ENCODE results near the gene HEXB.
A peak's percentile ranks its signal among the peaks of the same experiment; 100 is the strongest.

HEXB gene

GRCh38 chr5:74648835-74649293 is 36.2 kb upstream of the HEXB start:
- Histone ChIP-seq H3K36me3 (ENCODE audit: control insufficient read depth in 2 of 2, insufficient read depth in 1 of 2, low read length in 2 of 2) (no peaks in the 10 kb centered on the region), H3K27ac (ENCODE audit: extremely low read depth, low read depth, low read length) (no peak overlapping the region), H3K4me1 (ENCODE audit: control insufficient read depth, insufficient read depth, low read length) (peaks cover 13% of the 10 kb centered on the region), H3K4me3 (ENCODE audit: low read depth, low read length) (no peak overlapping the region), H3K9me3 (ENCODE audit: control insufficient read depth, insufficient read depth, low read depth, low read length) (no peaks in the 10 kb centered on the region)
- CTCF ChIA-PET = interaction anchor here (0.7 to 3.4 kb wide), 21 partner anchors 14 to 1061 kb away, joined by 3 to 30 read pairs (median 3); no protein-coding TSS in a partner anchor
- POLR2A ChIA-PET = interaction anchor here (1.1 kb wide), 1 partner anchor 8 kb away, joined by 6 read pairs; the partner anchor contains the start of gene ENC1
- TF ChIP-seq ZNF341 (tag by site-specific recombination; IDR thresholded peaks at IDR 0.05; ENCODE audit: low read depth) (no peak), ZNF404 (tag by site-specific recombination; IDR thresholded peaks at IDR 0.05) (no peak), ZNF2 (tag by site-specific recombination; IDR thresholded peaks at IDR 0.05) (peak; percentile 69), ZNF19 (tag by site-specific recombination; IDR thresholded peaks at IDR 0.05; ENCODE audit: low read depth) (no peak), ZSCAN23 (tag by site-specific recombination; IDR thresholded peaks at IDR 0.05) (no peak), ZNF280C (tag by site-specific recombination; IDR thresholded peaks at IDR 0.05) (no peak), ZNF488 (tag by site-specific recombination; IDR thresholded peaks at IDR 0.05) (no peak), ZNF654 (tag by site-specific recombination; IDR thresholded peaks at IDR 0.05; ENCODE audit: low read depth) (peak; percentile 97), ZNF157 (tag by site-specific recombination; IDR thresholded peaks at IDR 0.05) (no peak), OVOL3 (tag by site-specific recombination; IDR thresholded peaks at IDR 0.05) (no peak), GLIS2 (tag by site-specific recombination; IDR thresholded peaks at IDR 0.05) (no peak), ZNF548 (tag by site-specific recombination; IDR thresholded peaks at IDR 0.05) (no peak), ZBTB48 (tag by site-specific recombination; IDR thresholded peaks at IDR 0.05) (peak; percentile 48; the same call in 1 of the 2 replicates), KLF10 (tag by site-specific recombination; IDR thresholded peaks at IDR 0.05) (0 out of 2 replicates have a peak, but pooled peaks have one; percentile 19), MYNN (tag by site-specific recombination; IDR thresholded peaks at IDR 0.05; ENCODE audit: borderline replicate concordance) (no peak), ZNF366 (tag by site-specific recombination; conservative IDR thresholded peaks at IDR 0.05) (no peak), ZXDB (tag by site-specific recombination; IDR thresholded peaks at IDR 0.05) (no peak), ZBTB8A (tag by site-specific recombination; IDR thresholded peaks at IDR 0.05) (0 out of 2 replicates have a peak, but pooled peaks have one; percentile 13), ZNF266 (tag by site-specific recombination; IDR thresholded peaks at IDR 0.05; ENCODE audit: low read depth) (no peak), ZNF473 (tag by site-specific recombination; IDR thresholded peaks at IDR 0.05) (no peak), ZNF776 (tag by site-specific recombination; IDR thresholded peaks at IDR 0.05; ENCODE audit: borderline replicate concordance) (no peak), ZNF335 (tag by site-specific recombination; conservative IDR thresholded peaks at IDR 0.05) (peak; percentile 38; the same call in 1 of the 2 replicates), PRDM4 (tag by site-specific recombination; IDR thresholded peaks at IDR 0.05) (peak; percentile 83), ZNF677 (tag by site-specific recombination; IDR thresholded peaks at IDR 0.05) (no peak)
- TF ChIP-seq, protein P1, sequence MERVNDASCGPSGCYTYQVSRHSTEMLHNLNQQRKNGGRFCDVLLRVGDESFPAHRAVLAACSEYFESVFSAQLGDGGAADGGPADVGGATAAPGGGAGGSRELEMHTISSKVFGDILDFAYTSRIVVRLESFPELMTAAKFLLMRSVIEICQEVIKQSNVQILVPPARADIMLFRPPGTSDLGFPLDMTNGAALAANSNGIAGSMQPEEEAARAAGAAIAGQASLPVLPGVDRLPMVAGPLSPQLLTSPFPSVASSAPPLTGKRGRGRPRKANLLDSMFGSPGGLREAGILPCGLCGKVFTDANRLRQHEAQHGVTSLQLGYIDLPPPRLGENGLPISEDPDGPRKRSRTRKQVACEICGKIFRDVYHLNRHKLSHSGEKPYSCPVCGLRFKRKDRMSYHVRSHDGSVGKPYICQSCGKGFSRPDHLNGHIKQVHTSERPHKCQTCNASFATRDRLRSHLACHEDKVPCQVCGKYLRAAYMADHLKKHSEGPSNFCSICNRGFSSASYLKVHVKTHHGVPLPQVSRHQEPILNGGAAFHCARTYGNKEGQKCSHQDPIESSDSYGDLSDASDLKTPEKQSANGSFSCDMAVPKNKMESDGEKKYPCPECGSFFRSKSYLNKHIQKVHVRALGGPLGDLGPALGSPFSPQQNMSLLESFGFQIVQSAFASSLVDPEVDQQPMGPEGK (tag by site-specific recombination; IDR thresholded peaks at IDR 0.05) = no peak
- TF ChIP-seq, protein P2, sequence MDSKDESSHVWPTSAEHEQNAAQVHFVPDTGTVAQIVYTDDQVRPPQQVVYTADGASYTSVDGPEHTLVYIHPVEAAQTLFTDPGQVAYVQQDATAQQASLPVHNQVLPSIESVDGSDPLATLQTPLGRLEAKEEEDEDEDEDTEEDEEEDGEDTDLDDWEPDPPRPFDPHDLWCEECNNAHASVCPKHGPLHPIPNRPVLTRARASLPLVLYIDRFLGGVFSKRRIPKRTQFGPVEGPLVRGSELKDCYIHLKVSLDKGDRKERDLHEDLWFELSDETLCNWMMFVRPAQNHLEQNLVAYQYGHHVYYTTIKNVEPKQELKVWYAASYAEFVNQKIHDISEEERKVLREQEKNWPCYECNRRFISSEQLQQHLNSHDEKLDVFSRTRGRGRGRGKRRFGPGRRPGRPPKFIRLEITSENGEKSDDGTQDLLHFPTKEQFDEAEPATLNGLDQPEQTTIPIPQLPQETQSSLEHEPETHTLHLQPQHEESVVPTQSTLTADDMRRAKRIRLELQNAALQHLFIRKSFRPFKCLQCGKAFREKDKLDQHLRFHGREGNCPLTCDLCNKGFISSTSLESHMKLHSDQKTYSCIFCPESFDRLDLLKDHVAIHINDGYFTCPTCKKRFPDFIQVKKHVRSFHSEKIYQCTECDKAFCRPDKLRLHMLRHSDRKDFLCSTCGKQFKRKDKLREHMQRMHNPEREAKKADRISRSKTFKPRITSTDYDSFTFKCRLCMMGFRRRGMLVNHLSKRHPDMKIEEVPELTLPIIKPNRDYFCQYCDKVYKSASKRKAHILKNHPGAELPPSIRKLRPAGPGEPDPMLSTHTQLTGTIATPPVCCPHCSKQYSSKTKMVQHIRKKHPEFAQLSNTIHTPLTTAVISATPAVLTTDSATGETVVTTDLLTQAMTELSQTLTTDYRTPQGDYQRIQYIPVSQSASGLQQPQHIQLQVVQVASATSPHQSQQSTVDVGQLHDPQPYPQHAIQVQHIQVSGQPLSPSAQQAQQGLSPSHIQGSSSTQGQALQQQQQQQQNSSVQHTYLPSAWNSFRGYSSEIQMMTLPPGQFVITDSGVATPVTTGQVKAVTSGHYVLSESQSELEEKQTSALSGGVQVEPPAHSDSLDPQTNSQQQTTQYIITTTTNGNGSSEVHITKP (tag by site-specific recombination; IDR thresholded peaks at IDR 0.05) = no peak
